ENCODE results near the gene PYCARD. TPM values are rescaled to one million over a fixed set of nuclear protein-coding genes. Genes with fewer than 3 reads are reported as not detected.

Gene PYCARD
- total and polyA plus RNA-seq, 2 donors from 2014 or later: 14.8 to 26.5 TPM

GRCh38 chr16:31189412-31189778, 13.2 kb downstream of the PYCARD start:
- FAIRE-seq: no peak
- intact Hi-C loops (cut with DNase I): no loop called here
- no peaks in the 10 kb centered on the region for H3K4me1 ChIP-seq (ENCODE audit: control insufficient read depth in 2 of 3, insufficient read depth in 2 of 3, low read depth in 1 of 3, low read length in 3 of 3)
- H3K27ac ChIP-seq (ENCODE audit: low read depth in 2 of 2, low read length in 2 of 2): no peak overlapping the region
- peaks cover 42 to 80% (median 72%) of the 10 kb centered on the region in 3 donors for H3K36me3 ChIP-seq (ENCODE audit: control insufficient read depth in 2 of 3, insufficient read depth in 3 of 3, low read length in 3 of 3)
- H3K4me3 ChIP-seq (ENCODE audit: low read length in 3 of 3): no peak overlapping the region
- no peak overlapping the region for H3K9ac ChIP-seq (ENCODE audit: low read length in 3 of 3)
- H3K27me3 ChIP-seq (ENCODE audit: control insufficient read depth, insufficient read depth, low read length): no peaks in the 10 kb centered on the region
- no peak for DNase-seq
- TF ChIP-seq, protein P1, sequence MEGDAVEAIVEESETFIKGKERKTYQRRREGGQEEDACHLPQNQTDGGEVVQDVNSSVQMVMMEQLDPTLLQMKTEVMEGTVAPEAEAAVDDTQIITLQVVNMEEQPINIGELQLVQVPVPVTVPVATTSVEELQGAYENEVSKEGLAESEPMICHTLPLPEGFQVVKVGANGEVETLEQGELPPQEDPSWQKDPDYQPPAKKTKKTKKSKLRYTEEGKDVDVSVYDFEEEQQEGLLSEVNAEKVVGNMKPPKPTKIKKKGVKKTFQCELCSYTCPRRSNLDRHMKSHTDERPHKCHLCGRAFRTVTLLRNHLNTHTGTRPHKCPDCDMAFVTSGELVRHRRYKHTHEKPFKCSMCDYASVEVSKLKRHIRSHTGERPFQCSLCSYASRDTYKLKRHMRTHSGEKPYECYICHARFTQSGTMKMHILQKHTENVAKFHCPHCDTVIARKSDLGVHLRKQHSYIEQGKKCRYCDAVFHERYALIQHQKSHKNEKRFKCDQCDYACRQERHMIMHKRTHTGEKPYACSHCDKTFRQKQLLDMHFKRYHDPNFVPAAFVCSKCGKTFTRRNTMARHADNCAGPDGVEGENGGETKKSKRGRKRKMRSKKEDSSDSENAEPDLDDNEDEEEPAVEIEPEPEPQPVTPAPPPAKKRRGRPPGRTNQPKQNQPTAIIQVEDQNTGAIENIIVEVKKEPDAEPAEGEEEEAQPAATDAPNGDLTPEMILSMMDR (IDR thresholded peaks at IDR 0.05; ENCODE audit: borderline replicate concordance, extremely low read depth, insufficient read depth): no peak
- no peaks in the 10 kb centered on the region for H3K9me3 ChIP-seq (ENCODE audit: control insufficient read depth in 2 of 3, insufficient read depth in 1 of 3, low read length in 3 of 3)

DNA sequence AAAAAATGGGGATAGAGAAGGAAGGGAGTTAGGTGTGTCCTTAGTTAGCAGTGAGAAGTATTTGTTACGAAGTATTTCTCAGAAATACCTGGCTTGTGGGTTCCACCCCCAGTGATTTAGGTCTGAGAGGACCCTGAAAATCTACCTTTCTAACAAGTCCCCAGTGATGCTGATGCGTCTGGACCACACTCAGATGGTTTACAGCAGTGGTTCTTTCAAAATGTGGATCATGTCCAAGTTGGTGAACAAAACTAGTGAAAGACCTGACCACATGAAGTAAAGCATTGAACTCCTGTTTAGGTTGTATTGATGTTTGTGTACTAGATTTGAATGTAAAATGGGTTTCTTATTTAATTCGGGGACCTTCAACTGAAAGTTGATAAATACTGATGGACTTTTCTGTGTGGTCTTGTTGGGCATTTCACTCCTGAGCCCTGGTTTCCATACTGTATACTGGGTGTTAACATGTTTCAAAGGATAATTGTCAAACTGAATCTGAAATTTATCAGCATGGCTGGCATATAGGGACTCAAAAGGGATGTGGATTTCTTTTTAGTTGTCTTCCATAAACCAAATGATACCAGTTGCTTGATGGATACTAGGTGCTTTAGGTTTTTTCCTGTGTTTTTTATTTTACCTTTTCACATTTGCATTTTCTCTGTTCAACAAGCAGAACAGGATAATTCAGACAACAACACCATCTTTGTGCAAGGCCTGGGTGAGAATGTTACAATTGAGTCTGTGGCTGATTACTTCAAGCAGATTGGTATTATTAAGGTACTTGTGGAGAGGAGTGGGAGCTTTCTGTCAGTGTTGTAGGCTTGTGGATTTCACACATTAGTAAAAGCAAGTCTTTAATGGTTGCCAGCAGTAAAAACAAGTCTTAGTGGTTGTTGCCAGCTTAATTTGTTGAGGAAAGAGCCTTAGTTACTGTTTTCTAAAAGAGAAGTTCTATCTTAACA, 13.8 kb downstream of the PYCARD start:
- FAIRE-seq (no peak), DNase-seq (no peak)
- no peak overlapping the region for H3K27ac ChIP-seq (ENCODE audit: low read depth in 2 of 2, low read length in 2 of 2)
- intact Hi-C loops (cut with DNase I): no loop called here
- peaks cover 39 to 86% (median 72%) of the 10 kb centered on the region in 3 donors for H3K36me3 ChIP-seq (ENCODE audit: control insufficient read depth in 2 of 3, insufficient read depth in 3 of 3, low read length in 3 of 3)
- TF ChIP-seq, protein P1 (IDR thresholded peaks at IDR 0.05; ENCODE audit: borderline replicate concordance, extremely low read depth, insufficient read depth): no peak
- H3K4me1 ChIP-seq (ENCODE audit: control insufficient read depth in 2 of 3, insufficient read depth in 2 of 3, low read depth in 1 of 3, low read length in 3 of 3): no peaks in the 10 kb centered on the region
- no peaks in the 10 kb centered on the region for H3K27me3 ChIP-seq (ENCODE audit: control insufficient read depth, insufficient read depth, low read length)
- no peak overlapping the region for H3K4me3 ChIP-seq (ENCODE audit: low read length in 3 of 3)
- no peak overlapping the region for H3K9ac ChIP-seq (ENCODE audit: low read length in 3 of 3)
- no peaks in the 10 kb centered on the region for H3K9me3 ChIP-seq (ENCODE audit: control insufficient read depth in 2 of 3, insufficient read depth in 1 of 3, low read length in 3 of 3)

DNA sequence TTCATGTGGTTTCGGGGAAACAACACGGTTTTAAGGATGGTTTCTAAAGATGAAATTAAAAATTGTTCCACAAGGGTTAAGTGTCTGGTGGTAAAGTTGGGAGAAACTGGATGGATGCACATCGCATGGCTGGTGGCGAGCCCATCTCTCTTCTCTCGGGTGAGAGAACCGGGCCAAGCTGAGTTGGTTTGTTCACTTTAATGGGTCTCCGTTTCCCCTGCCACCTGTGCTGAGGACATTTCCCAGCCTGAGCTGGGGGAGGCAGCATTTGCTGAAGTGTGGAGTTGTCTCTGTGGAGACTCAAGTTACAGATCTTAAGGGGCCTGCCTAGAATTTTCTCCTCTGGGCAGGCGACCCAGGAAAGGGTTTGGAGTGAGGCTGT, 14.8 kb downstream of the PYCARD start:
- H3K27ac ChIP-seq (ENCODE audit: low read depth in 2 of 2, low read length in 2 of 2): no peak overlapping the region
- TF ChIP-seq, protein P1 (IDR thresholded peaks at IDR 0.05; ENCODE audit: borderline replicate concordance, extremely low read depth, insufficient read depth): no peak
- FAIRE-seq: no peak
- H3K36me3 ChIP-seq (ENCODE audit: control insufficient read depth in 2 of 3, insufficient read depth in 3 of 3, low read length in 3 of 3): peaks cover 42 to 89% (median 69%) of the 10 kb centered on the region in 3 donors
- no peaks in the 10 kb centered on the region for H3K9me3 ChIP-seq (ENCODE audit: control insufficient read depth in 2 of 3, insufficient read depth in 1 of 3, low read length in 3 of 3)
- no peaks in the 10 kb centered on the region for H3K4me1 ChIP-seq (ENCODE audit: control insufficient read depth in 2 of 3, insufficient read depth in 2 of 3, low read depth in 1 of 3, low read length in 3 of 3)
- H3K27me3 ChIP-seq (ENCODE audit: control insufficient read depth, insufficient read depth, low read length): no peaks in the 10 kb centered on the region
- no peak for DNase-seq
- no peak overlapping the region for H3K4me3 ChIP-seq (ENCODE audit: low read length in 3 of 3)
- no peak overlapping the region for H3K9ac ChIP-seq (ENCODE audit: low read length in 3 of 3)
- intact Hi-C loops (cut with DNase I): no loop called here

Data from kidney (tissue), 14 donors.